Fibroblast of skin of scalp (primary cell): ENCODE results near the gene RAB44.

Source experiments
- DNase-seq: peaks from one replicate; pipeline ENCODE4 v3.0.0-alpha.2; 2013

The RAB44 gene

GRCh38 chr6:36752187-36752885 lies 54.7 kb downstream of the RAB44 start:
- DNase-seq = no peak

- no peak for DNase-seq
These were observed 55.4 kb downstream of the RAB44 start for GRCh38 chr6:36752886-36753506.

- no peak for DNase-seq
These were observed 56.2 kb downstream of the RAB44 start for GRCh38 chr6:36753671-36754405.

GRCh38 chr6:36754582-36755434 lies 57.2 kb downstream of the RAB44 start:
- DNase-seq = no peak

- no peak for DNase-seq
These were observed 58.1 kb downstream of the RAB44 start for GRCh38 chr6:36755435-36756348.

- DNase-seq = no peak
These were observed 59.2 kb downstream of the RAB44 start for GRCh38 chr6:36756786-36757185.

GRCh38 chr6:36757206-36757605 lies 59.6 kb downstream of the RAB44 start:
- no peak for DNase-seq

GRCh38 chr6:36757943-36758508 lies 60.4 kb downstream of the RAB44 start:
- DNase-seq = no peak

GRCh38 chr6:36758516-36759147 lies 61.0 kb downstream of the RAB44 start:
- DNase-seq = no peak

GRCh38 chr6:36759148-36759759 lies 61.6 kb downstream of the RAB44 start:
- DNase-seq = peak; percentile 68

GRCh38 chr6:36760685-36761435 lies 63.2 kb downstream of the RAB44 start:
- no peak for DNase-seq

- no peak for DNase-seq
These were observed 64.5 kb downstream of the RAB44 start for GRCh38 chr6:36762123-36762522.

- no peak for DNase-seq
These were observed 67.6 kb downstream of the RAB44 start for GRCh38 chr6:36765190-36765589.

GRCh38 chr6:36765594-36766398 lies 68.2 kb downstream of the RAB44 start:
- peak; percentile 84 for DNase-seq

- DNase-seq = no peak
These were observed 68.8 kb downstream of the RAB44 start for GRCh38 chr6:36766399-36766945.

- DNase-seq = peak; percentile 72
These were observed 71.6 kb downstream of the RAB44 start for GRCh38 chr6:36769183-36769675.

GRCh38 chr6:36769676-36770499 lies 72.3 kb downstream of the RAB44 start:
- DNase-seq = peak; percentile 35
